ENCODE results near the gene EHHADH.
"Not testable (repeated sequence)": the region's sequence is repeated elsewhere in the genome, so short reads cannot be mapped to it uniquely, and the experiment has no call there.

Gene EHHADH

DNA sequence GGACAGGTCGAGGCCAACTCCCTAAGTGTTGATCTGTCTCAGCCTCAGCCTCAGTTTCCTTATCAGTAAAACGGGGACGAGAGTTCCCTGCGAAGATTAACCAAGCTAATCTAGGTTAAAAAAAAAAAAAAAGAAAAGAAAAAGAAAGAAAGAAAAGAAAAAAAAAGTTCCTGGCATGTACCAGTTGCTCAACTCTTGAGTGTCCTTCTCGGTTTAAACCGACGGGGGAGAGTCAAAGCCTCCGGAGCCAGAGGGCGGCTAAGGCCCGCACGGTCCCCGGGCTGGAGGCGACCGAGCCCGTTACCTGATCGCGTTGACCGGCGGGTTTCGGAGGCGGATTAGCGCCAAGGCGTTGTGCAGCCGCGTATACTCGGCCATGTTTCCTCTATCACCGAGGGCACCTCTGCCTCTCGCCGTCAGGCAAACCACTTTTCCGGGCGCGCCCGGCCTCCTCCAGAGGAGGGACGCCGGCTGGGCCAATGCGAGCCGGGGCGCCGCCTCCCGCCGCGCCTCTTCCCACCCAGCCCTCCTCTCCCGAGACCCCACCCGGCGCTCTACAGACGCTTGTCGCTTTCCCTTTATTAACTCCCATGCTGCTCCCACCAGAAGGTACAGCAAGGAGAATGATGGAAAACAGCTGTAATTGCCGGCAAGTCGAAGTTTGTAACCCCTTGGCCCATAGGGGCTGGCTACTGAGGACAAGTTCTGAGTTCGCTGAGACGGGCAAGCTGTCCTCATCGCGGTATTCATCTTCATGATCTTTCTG lies at the start of gene EHHADH:
EHHADH (minus strand) TSS at position 405 of the 766 bp plus-strand sequence; CDS start at position 378, 27 bp downstream.
- peak; percentile 11 to 48 for DNase-seq (ENCODE audit: low read depth in 2 of 2)

DNA sequence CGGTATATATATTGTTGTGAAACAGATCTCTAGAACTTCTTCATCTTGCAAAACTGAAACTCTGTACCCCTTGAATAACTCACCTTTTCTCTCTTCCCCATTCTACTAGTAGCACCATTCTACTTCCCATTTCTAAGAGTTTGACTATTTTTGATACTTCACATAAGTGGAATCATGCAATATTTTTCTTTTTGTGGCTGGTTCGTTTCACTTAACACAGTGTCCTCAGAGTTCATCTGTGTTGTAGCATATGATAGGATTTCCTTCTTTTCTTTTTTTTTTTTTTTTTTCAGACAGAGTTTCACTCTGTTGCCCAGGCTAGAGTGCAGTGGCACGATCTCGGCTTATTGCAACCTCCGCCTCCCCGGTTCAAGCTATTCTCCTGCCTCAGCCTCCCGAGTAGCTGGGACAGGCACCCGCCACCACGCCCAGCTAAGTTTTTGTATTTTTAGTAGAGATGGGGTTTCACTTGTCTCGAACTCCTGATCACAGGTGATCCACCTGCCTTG lies 46.1 kb upstream of the EHHADH start:
- not testable (repeated sequence) for DNase-seq (ENCODE audit: low read depth in 2 of 2)

DNA sequence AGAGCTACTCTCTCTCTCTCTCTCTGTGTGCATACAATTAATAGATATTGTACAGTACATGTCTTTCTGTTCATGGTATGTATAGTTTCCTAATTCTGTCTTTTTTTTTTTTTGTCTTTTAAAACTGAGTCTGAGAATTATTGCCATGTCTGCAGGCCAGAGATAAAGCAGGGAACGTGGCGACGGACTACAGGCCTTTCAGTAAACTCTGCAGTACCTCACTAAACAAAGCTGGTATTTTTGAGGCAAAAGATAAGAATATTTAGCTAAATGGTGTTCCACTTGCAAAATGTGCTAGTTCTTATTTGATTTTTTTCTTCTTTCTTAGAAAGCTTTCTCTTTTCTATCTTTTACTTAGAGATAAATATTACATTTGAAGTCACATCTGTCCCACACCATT lies 44.0 kb upstream of the EHHADH start:
- DNase-seq (ENCODE audit: low read depth in 2 of 2): no peak

DNA sequence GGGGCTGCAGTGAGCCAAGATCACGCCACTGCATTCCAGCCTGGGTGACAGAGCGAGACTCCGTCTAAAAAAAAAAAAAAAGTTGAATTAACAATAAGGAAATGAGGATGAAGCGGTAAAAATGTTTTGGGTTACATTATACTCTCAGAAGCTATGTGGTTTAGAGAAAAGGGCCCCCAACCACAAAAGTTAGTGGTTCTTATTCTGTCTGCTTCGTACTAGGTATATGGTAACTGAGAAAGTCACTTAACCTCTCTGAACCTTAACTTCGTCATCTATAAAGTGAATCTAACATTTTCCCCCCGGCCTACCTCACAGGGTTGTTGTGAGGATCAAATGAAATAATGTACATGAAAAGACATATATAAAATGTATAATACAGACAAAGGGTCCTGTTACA lies 38.4 kb upstream of the EHHADH start:
- no peak for DNase-seq (ENCODE audit: low read depth in 2 of 2)

DNA sequence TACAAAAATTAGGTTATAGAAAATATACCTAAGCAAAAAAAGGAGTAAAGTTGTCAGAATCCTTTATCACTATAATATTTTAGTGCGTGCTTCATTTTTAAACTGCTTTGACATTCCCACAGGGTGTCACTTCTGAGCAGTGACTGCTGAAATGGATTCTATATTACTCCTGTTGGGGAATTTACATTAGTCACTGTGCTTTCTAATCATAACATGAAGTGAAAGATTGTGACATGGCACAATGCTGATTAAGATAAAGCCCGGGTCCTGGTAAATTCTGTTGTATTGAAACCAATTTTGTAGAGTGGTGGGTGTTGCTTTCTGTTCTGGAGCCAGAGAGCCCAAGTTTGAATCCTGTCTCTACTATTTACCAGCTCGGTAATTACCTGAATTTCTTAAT lies 36.4 kb upstream of the EHHADH start:
- DNase-seq (ENCODE audit: low read depth in 2 of 2): no peak

DNA sequence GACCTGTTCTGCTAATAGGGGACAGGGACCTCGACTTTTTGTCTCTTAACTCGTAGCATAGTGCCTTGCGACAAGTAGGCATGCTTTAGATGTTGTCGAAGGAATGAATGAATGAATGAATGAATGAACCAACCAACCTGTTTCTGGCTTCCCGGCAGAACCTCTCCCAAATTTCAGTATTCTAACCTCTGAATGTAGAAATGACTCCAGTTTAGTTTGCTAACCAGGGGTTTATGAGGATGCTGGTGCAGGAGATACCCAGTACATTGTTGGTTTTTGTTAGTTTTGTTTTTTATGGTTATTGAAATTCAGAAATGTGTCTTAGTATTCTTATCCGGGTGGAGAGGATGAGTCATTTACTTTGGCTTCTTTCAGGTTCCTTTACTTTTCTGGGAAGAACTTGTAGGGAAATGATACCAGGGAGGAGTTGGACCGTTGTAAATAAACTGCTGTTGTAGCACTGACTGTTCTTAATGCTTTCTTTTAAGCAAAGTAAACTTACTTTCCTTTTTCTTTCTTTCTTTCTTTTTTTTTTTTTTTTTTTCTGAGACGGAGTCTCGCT lies 29.6 kb upstream of the EHHADH start:
- DNase-seq (ENCODE audit: low read depth in 2 of 2): no peak

DNA sequence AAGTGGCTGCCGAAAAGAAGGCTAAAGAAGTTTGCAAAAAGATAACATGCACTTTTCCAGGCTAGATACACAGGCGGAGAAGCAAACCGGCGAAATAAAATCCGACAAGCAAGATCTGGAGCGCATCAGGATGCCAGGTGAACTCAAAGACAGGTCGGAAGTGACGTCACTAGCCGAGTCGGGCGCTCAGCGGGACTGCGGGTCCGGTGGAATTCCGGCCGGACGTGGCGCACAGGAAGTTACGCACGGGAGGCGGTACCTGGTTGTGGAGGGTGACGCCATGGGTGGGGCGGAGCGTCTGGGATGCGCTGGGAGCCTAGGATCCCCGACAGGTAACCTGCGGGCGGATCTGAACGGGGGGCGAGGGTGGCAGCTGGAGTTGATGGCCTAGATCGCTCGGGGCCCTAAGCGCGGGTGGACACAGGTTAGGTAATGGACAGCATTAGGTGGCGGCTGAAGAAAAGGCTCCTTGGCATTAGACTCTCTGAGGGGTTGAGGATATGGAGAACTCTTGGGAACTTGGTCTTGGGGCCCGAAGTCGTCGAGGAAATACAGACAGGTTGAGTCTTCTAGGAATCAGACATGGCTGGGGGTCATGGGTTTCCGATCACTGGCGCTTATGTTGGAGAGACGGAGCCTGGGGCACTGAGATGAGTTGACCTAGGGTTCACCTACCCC lies 29.0 kb upstream of the EHHADH start:
- peak; percentile 85 to 90 for DNase-seq (ENCODE audit: low read depth in 2 of 2)

DNA sequence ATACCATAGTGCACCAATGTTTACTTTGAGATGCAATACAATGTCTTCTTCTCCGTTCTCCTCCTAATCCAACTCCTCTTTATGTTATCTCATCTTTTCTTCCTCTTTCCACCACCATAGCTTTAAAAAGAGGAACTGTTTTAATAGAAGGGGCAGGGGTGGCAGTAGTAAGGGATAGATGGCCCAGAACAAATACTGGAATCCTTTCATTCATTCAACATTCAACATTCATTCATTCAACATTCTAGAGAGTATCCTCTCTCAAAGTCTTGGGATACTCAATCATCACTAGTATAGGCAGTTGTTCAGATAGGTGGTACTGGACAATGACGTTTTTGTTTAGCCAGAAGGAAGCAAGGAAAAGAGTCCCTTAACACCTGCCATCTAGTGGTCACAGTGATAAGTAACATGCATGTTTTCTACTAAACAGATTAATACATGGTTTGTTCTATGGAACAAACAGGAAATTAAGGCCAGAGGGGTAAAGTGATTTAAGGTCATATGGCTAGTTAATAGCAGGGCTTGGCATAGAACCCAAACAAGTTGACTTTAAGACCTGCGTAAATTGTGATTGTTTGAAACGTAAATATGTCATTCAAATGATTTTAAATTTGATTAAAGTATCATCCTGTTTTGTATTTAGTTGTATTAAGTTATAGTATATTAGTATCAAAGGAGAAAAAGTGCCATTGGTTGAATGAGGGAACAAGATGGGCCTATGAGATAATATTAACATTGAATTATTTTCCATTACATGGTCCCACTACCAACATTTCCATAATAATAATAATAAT lies 26.9 kb upstream of the EHHADH start:
- no peak for DNase-seq (ENCODE audit: low read depth in 2 of 2)

DNA sequence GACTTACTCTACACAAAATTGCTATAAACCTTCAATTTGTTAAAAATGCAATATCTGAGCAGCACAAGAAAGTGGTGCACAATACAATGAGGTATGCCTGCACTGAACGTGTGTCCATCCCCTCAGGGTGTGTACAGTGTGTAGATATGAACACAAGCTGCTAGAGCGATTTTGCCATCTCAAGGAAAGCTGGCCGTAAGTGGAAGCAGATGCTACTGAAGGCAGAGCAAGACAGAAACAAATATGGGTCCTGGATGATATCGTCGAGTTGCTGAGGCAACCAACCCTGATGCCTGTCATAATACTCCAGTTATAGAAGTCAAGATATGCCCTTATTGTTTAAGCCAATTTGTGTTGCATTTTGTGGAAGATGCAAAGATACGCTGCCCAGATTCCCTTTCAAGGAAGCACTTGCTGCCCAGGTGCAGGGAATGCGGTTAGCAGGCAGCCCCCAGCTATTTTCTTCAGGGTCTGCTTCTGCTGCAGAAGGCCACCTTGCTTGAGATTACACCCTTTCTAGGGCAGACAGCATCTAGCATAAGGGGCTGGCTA lies 25.8 kb upstream of the EHHADH start:
- DNase-seq (ENCODE audit: low read depth in 2 of 2): no peak

DNA sequence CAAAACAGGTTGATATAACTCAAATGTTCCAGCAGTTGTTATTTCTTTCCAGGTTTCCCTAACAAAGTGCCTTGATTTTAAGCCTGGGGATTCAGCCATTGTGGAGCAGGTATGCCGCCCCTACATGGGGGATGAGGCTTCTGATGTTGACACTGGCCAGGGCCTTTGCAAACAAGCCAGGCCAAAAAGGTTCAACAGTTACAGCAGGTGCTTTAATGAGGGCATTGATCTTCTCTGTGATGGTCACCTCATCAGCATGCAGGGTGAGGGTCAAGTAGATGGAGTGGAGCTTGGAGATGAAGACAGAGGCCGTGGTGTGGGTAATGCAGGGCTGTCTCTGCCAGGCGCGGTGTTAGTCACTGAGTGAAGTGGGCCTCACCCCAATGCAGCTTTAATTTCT lies 22.6 kb upstream of the EHHADH start:
- no peak for DNase-seq (ENCODE audit: low read depth in 2 of 2)

DNA sequence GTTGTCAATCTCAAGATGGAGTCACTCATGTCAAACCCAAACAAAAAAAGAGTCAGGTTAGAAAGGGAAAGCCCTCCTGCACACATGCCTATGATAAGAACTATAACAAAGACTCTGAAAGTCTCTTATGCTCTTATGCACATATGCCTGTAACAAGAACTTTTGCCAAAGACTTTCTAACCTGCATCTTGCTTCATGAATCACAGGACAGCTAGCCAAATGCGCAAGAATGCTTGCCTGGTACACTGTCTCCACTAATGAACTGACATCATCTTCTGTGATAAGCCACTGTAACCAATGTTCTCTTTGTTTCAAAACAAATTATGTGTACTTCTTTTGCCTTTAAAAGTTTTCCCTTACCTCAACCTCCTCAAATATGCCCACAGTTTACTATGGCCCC lies 18.2 kb upstream of the EHHADH start:
- no peak for DNase-seq (ENCODE audit: low read depth in 2 of 2)

DNA sequence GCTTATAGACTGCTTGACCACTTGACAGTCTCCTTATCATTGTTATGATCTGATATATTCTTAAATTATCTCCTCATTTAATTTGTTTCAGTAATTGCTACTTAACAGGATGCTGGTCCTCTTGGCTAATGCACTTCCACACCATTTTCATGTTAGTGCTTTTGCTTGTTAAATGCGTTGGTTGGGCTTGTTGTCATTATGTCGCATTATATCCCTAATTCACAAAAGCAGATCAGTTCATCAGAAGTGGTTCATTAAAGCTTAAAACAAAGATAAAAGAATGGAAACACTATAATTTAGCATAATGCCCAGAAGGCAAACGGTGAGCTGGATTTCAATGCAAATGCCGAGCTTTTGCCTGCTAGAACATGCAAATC lies 17.1 kb upstream of the EHHADH start:
- no peak for DNase-seq (ENCODE audit: low read depth in 2 of 2)

DNA sequence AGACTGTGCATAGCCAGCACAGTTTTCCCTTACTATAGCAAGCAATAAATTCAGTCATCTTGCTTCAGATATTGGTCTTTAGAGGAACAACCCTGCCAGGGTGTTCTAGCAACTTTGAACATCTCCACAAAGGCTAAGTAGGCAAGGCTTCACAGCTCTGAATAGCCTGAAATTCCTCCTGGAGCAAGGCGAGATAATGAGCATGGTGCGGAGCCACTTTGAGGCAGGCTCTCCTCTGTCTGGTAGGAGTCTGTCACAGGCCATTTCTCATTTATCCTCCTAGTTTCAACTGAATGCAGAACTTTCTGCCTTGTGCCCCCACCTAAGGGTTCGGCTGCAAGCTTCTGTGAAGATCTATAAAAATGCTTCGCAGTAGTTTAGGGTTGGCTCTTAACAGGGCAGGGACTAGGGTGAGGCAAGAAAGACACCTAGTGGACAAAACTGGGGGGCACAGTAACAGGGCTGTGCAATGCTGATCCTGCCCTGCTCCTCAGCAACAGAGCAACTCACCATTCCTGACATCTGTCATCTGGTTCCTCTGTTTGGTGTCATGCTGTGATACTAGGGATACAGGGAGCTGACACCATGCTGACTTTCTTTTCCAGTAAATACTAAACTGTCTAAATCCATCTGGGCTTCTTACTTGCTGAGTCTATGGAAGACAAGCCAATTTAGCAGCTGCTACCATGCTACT lies 16.6 kb upstream of the EHHADH start:
- DNase-seq (ENCODE audit: low read depth in 2 of 2): no peak

DNA sequence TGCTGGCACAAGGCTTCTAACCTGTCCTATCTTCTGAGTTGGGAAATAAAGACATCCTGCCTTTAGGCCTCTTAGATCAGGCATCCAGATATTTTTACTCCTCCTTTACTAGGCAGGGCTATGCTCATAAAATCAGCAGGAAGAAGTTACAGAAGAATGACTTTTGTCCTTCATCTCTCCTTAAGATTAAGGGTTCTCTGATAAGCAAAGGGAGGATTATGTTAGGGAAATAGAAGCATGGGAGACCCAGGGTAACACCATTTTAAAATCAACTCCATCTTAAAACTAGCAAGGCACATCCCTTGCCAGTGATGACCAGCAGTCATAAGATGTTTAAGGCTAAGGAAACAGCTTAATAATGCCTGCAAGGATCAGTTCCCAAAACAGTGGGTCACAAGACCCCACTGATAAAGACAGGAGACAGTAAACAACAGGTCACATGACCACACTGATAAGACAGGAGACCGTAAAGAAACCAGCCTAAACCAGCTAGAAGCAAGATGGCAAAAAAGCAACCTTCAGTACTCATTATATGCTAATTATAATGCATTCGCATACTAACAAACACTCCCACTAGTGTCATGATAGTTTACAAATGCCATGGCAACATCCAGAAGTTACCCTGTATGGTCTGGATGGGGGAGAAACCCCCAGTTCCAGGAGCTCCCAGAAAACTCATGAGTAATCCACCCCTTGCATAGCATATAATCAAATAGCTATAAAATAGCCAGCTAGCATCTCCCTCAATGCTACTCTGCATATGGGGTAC lies 14.5 kb upstream of the EHHADH start:
- DNase-seq (ENCODE audit: low read depth in 2 of 2): no peak

DNA sequence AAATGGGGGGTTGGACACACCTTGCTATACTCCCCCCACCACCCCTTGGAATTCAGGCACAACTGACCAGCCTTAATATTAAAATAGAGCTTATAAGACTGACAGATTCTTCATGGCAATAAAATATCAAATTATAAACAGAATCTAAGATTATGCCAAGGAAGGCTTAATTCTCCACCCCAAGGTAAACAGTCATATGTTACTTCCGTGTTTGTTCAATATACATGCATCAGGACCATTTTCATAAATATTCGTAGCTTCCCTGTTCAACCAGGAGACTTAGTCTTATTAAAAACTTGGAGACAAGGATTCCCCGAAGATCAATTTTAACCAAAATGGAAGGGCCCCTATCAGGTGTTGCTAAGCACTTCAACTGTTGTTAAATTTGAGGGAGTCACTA lies 13.3 kb upstream of the EHHADH start:
- DNase-seq (ENCODE audit: low read depth in 2 of 2): no peak

DNA sequence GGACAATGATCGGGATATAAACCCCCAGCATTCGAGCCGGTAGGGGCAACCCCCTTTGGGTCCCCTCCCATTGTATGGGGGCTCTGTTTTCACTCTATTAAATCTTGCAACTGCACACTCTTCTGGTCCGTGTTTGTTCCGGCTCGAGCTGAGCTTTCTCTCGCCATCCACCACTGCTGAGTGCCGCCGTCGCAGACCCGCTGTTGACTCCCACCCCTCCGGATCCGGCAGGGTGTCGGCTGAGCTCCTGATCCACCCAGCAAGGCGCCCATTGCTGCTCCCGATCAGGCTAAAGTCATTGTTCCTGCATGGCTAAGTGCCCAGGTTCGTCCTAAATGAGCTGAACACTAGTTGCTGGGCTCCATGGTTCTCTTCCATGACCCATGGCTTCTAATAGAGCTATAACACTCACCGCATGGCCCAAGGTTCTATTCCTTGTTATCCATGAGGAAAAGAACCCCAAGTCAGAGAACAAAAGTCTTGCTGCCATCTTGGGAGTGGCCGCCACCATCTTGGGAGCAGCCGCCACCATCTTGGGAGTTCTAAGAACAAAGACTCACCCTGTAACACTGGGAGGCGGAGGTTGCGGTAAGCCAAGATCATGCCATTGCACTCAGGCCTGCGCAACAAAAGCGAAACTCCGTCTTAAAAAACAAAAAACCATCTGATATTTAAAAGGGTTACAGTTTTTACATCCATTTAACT lies 11.2 kb upstream of the EHHADH start:
- no peak for DNase-seq (ENCODE audit: low read depth in 2 of 2)

DNA sequence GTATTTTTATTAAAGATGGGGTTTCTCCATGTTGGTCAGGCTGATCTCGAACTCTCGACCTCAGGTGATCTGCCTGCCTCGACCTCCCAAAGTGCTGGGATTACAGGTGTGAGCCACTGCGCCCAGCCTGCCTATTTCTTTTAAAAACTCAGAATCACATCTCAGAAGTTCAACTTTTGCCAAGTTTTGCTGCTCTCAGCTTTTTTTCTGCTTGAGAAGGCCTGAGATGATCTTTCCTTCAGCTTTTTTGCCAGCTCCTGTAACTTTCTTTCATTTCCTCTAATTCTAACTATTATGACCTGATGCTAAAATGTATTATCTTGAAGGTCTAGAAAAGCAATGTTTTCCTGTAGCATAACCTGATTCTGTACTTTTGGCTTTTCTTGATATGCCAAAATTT lies 9.6 kb upstream of the EHHADH start:
- DNase-seq (ENCODE audit: low read depth in 2 of 2): no peak

DNA sequence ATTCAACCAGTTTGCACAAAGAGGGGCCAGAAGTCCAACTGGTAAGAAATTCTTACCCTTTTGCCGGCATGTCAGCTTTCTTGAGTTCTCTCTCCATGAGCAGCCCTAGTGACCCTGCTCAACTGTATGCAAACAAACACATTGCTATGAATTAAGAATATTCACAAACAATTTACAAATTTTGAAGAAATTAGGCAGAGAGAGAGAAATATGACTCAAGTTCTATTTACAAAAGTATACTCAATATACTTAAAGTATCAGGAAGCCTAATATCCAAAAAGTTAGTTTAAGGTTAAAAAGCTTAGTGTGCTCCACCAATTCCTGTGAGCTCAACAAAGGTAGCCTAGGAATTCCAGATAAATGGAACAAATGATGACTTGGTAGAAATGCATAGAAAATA lies 3.5 kb upstream of the EHHADH start:
- DNase-seq (ENCODE audit: low read depth in 2 of 2): no peak

DNA sequence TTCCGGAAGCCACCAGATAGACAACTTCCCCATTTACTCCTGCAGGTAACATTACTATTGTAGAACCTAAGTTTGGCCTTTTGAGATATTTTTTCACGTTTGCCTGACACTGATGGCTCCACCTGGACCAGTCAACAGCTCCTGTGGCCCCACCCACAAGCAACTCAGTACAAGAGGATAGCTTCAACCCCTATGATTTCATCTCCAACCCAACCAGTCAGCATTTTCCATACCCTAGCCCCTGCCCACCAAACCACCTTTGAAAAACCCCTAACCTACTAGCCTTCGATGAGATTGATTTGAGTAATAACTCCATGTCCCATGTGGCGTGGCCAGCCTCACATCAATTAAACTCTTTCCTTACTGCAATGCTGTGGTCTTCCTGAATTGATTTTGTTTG lies 950 bp upstream of the EHHADH start:
- DNase-seq (ENCODE audit: low read depth in 2 of 2): no peak

DNA sequence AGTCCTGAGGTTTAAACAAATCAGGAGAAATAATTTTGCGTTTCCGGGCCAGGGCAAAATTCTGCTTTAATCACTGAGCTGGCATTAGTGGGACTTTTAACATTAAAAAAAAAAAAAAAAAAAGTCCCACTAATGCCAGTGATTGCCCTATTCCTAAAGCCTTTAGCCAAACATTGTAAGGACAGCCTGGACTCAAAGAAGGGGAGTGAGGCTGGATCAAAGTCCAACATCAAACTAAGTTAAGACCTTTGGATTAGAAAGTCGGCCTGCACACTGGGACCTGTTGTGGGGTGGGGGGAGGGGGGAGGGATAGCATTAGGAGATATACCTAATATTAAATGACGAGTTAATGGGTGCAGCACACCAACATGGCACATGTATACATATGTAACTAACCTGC lies 716 bp downstream of the EHHADH start:
- not testable (repeated sequence) for DNase-seq (ENCODE audit: low read depth in 2 of 2)
